H1 (cell line): ENCODE results near the gene GBP6. TPM values are rescaled to one million over a fixed set of nuclear protein-coding genes. Genes with fewer than 3 reads are reported as not detected.

ENCODE experiments used
- CTCF ChIA-PET: fragments of 300-600 bp; sonication (Branson Sonifier 250); formaldehyde crosslinking; loops from one replicate; lab custom pipeline; 2021; ENCODE audit not compliant: partially characterized antibody; lab: Charles Lee
- POLR2A ChIA-PET: fragments of 300-600 bp; sonication (Branson Sonifier 250); formaldehyde crosslinking; loops from one replicate; lab custom pipeline; 2021; ENCODE audit warnings: inconsistent platforms; ENCODE audit not compliant: partially characterized antibody; lab: Charles Lee
- DNase-seq, 2 experiments: peaks; one replicate each; pipeline versions ENCODE4 v3.0.0 to v3.0.0-alpha.2; 2010 to 2022; ENCODE audit warnings: low spot score in 2 of 2, low read depth in 1 of 2, mixed read lengths in 1 of 2
- FAIRE-seq: peaks from 2 replicates; lab custom pipeline; 2011; peaks lifted over from hg19 to GRCh38; lab: Jason Lieb, UNC
- H2AFZ ChIP-seq: 2 replicates; pipeline ENCODE4 v1.8.1; 2012; ENCODE audit warnings: low read length, inconsistent platforms
- H2AK5ac ChIP-seq: 2 replicates; pipeline ENCODE4 v1.6.1; 2013; ENCODE audit warnings: low read depth, low read length
- H2BK120ac ChIP-seq: replicated peaks from 2 replicates; pipeline ENCODE3; 2013; ENCODE audit warnings: low read depth, low read length, inconsistent platforms
- H2BK12ac ChIP-seq: 2 replicates; pipeline ENCODE4 v1.6.1; 2013; ENCODE audit warnings: low read depth, low read length
- H2BK15ac ChIP-seq: 2 replicates; pipeline ENCODE4 v1.6.1; 2013; ENCODE audit warnings: low read length
- H2BK20ac ChIP-seq: 2 replicates; pipeline ENCODE4 v1.6.1; 2013; ENCODE audit warnings: low read length
- H2BK5ac ChIP-seq: 2 replicates; pipeline ENCODE4 v1.6.1; 2013; ENCODE audit warnings: low read depth, low read length
- H3K14ac ChIP-seq: 2 replicates; pipeline ENCODE4 v1.6.1; 2013; ENCODE audit warnings: inconsistent platforms; ENCODE audit not compliant: insufficient read length
- H3K18ac ChIP-seq: 2 replicates; pipeline ENCODE4 v1.6.1; 2013; ENCODE audit warnings: low read length; ENCODE audit errors: extremely low read depth
- H3K23ac ChIP-seq: 2 replicates; pipeline ENCODE4 v1.6.1; 2013; ENCODE audit warnings: inconsistent platforms; ENCODE audit not compliant: insufficient read length
- H3K23me2 ChIP-seq: 2 replicates; pipeline ENCODE4 v1.6.1; 2013; ENCODE audit warnings: low read depth, low read length
- H3K27ac ChIP-seq: 2 replicates; pipeline ENCODE4 v1.6.1; 2011; ENCODE audit warnings: low read depth, low read length, inconsistent platforms
- H3K27me3 ChIP-seq, 4 experiments: replicated peaks in 1 of 4; 1 replicate in 1 of 4; 2 replicates in 3 of 4; pipeline versions ENCODE4 v1.6.1 to v1.8.1; 2011 to 2013; ENCODE audit warnings: low read length in 3 of 4, mild to moderate bottlenecking in 3 of 4, inconsistent platforms in 2 of 4, mixed read lengths in 2 of 4, moderate library complexity in 1 of 4; ENCODE audit not compliant: control insufficient read depth in 3 of 4, insufficient read depth in 3 of 4; ENCODE audit errors: extremely low read depth in 1 of 4
- H3K36me3 ChIP-seq, 4 experiments: 2 replicates each; pipeline versions ENCODE4 v1.6.1 to v1.8.1; 2011 to 2013; ENCODE audit warnings: mild to moderate bottlenecking in 4 of 4, low read length in 3 of 4, moderate library complexity in 2 of 4, control low read depth in 1 of 4, inconsistent platforms in 1 of 4; ENCODE audit not compliant: insufficient read depth in 4 of 4, control insufficient read depth in 2 of 4
- H3K4ac ChIP-seq: replicated peaks from 2 replicates; pipeline ENCODE3; 2013; ENCODE audit warnings: low read length, low read depth, mixed read lengths, inconsistent platforms; ENCODE audit not compliant: insufficient read length
- H3K4me1 ChIP-seq, 4 experiments: replicated peaks in 1 of 4; 1 replicate in 1 of 4; 2 replicates in 3 of 4; pipeline versions ENCODE4 v1.6.1 to v1.8.1; 2011 to 2013; ENCODE audit warnings: low read length in 3 of 4, inconsistent platforms in 2 of 4, mixed read lengths in 1 of 4; ENCODE audit not compliant: insufficient read depth in 4 of 4, control insufficient read depth in 3 of 4
- H3K4me2 ChIP-seq, 2 experiments: 2 replicates each; pipeline versions ENCODE4 v1.6.1 to v1.8.1; 2011 to 2013; ENCODE audit warnings: low read depth in 2 of 2, low read length in 2 of 2, control low read depth in 1 of 2, inconsistent platforms in 1 of 2, mild to moderate bottlenecking in 1 of 2; ENCODE audit not compliant: insufficient read depth in 1 of 2
- H3K4me3 ChIP-seq, 4 experiments: fragments of 200-600, 300-600 bp in 1 of 4; sonication (generic), shearing (Covaris generic), sonication (Bioruptor Twin) in 1 of 4; 2 replicates each; pipeline versions ENCODE4 v1.5.1 to v1.8.1; 2011 to 2016; ENCODE audit warnings: low read length in 4 of 4, low read depth in 3 of 4, control low read depth in 2 of 4, inconsistent platforms in 2 of 4, mild to moderate bottlenecking in 2 of 4, mixed read lengths in 1 of 4, moderate library complexity in 1 of 4; ENCODE audit not compliant: insufficient read depth in 2 of 4; ENCODE audit errors: extremely low read depth in 1 of 4
- H3K56ac ChIP-seq: replicated peaks from 2 replicates; pipeline ENCODE3; 2013; ENCODE audit warnings: low read depth, mild to moderate bottlenecking, mixed read lengths, low read length, inconsistent platforms; ENCODE audit not compliant: insufficient read length
- H3K79me1 ChIP-seq: 2 replicates; pipeline ENCODE4 v1.6.1; 2013; ENCODE audit warnings: low read depth, low read length, control low read depth
- H3K79me2 ChIP-seq, 2 experiments: 2 replicates each; pipeline versions ENCODE4 v1.6.1 to v1.8.1; 2012 to 2013; ENCODE audit warnings: low read length in 2 of 2, mild to moderate bottlenecking in 2 of 2, inconsistent platforms in 1 of 2; ENCODE audit not compliant: insufficient read depth in 2 of 2, control insufficient read depth in 1 of 2
- H3K9ac ChIP-seq, 4 experiments: replicated peaks in 1 of 4; 1 replicate in 1 of 4; 2 replicates in 3 of 4; pipeline versions ENCODE4 v1.6.1 to v1.8.1; 2011 to 2013; ENCODE audit warnings: low read depth in 3 of 4, low read length in 3 of 4, control low read depth in 2 of 4, mild to moderate bottlenecking in 2 of 4, moderate library complexity in 2 of 4, inconsistent platforms in 1 of 4; ENCODE audit errors: extremely low read depth in 1 of 4
- H3K9me3 ChIP-seq, 2 experiments: 2 replicates each; pipeline versions ENCODE4 v1.6.1 to v1.8.1; 2012 to 2013; ENCODE audit warnings: mild to moderate bottlenecking in 2 of 2, moderate library complexity in 2 of 2, control low read depth in 1 of 2, inconsistent platforms in 1 of 2, low read depth in 1 of 2, low read length in 1 of 2, mixed read lengths in 1 of 2; ENCODE audit not compliant: insufficient read depth in 2 of 2
- H4K20me1 ChIP-seq, 2 experiments: replicated peaks in 1 of 2; 2 replicates each; pipeline versions ENCODE3 to v1.8.1; 2011 to 2013; ENCODE audit warnings: inconsistent platforms in 2 of 2, low read length in 2 of 2, mild to moderate bottlenecking in 1 of 2; ENCODE audit not compliant: insufficient read depth in 2 of 2, control insufficient read depth in 1 of 2
- H4K5ac ChIP-seq: 2 replicates; pipeline ENCODE4 v1.6.1; 2013; ENCODE audit warnings: low read length, low read depth, mixed read lengths, inconsistent platforms; ENCODE audit not compliant: insufficient read length
- H4K8ac ChIP-seq: 2 replicates; pipeline ENCODE4 v1.8.0; 2013; ENCODE audit warnings: mild to moderate bottlenecking, moderate library complexity, low read length, inconsistent platforms; ENCODE audit not compliant: insufficient read depth; ENCODE audit errors: extremely low read depth
- H4K91ac ChIP-seq: replicated peaks from 2 replicates; pipeline ENCODE3; 2013; ENCODE audit warnings: low read length, mixed read lengths, inconsistent platforms; ENCODE audit not compliant: insufficient read length
- ATF2 ChIP-seq: IDR thresholded peaks from 2 replicates; pipeline ENCODE4 v1.6.1; 2012; ENCODE audit warnings: low read length, inconsistent platforms
- CBX5 ChIP-seq: fragments of 300-800, 300-1000 bp; sonication (generic); IDR thresholded peaks from 2 replicates; pipeline ENCODE4 v1.7.1; 2016; ENCODE audit warnings: antibody characterized with exemption, low read length, low read depth
- CHD2 ChIP-seq: IDR thresholded peaks from 2 replicates; pipeline ENCODE4 v1.6.1; 2012; ENCODE audit warnings: low read length, improper control_type of control experiment
- POLR2AphosphoS5 ChIP-seq: IDR thresholded peaks from 2 replicates; pipeline ENCODE4 v1.6.1; 2011; ENCODE audit warnings: low read depth, low read length
- SP4 ChIP-seq: IDR thresholded peaks from 2 replicates; pipeline ENCODE4 v1.6.1; 2012; ENCODE audit warnings: low read length, inconsistent platforms
- TEAD4 ChIP-seq: IDR thresholded peaks from 2 replicates; pipeline ENCODE4 v1.6.1; 2012; ENCODE audit warnings: low read depth, low read length, inconsistent platforms, mixed read lengths
- WGBS, 2 experiments: shearing (Covaris generic) in 1 of 2; methylation state at CpG; one replicate each; pipeline versions ENCODE4 v1.1.6 to v1.1.7; 2013 to 2015; ENCODE audit warnings: low lambda C conversion rate in 2 of 2, mixed read lengths in 2 of 2, inconsistent platforms in 1 of 2, low coverage in 1 of 2, missing lambda C conversion rate in 1 of 2; ENCODE audit not compliant: insufficient replicate concordance in 2 of 2, insufficient coverage in 1 of 2, insufficient read length in 1 of 2; ENCODE audit errors: extremely low coverage in 1 of 2, missing lambda C conversion rate in 1 of 2; 5-methylcytosine and 5-hydroxymethylcytosine counted together
- polyA plus RNA-seq, 7 experiments: library from polyadenylated mRNA; depleted of rRNA in 3 of 7; stranded (reverse) in 5 of 7; unstranded in 2 of 7; fragments of >200 nt in 5 of 7; fragments of 200-250 nt in 2 of 7; gene quantifications; 1 replicate in 5 of 7; 2 replicates in 1 of 7; 4 replicates in 1 of 7; pipeline versions ENCODE4 v1.2.1 to v1.2.3, GENCODE V29; 2011 to 2013; ENCODE audit warnings: missing spikeins in 2 of 7, mixed read lengths in 2 of 7
- total RNA-seq: library from RNA; stranded (reverse); fragmentation: NEBNext Ultra II Directional; extraction: Animal tissue kit (Norgen Biotek cat#: 25700); gene quantifications from 2 replicates; pipeline ENCODE4 v1.2.1, GENCODE V29; 2021

The GBP6 gene
- total and polyA plus RNA-seq, 2 of the 8 experiments (the other 6 are each of a cell fraction or from before 2014, with no cell fraction given): not detected

GRCh38 chr1:89347296-89347695 is 16.6 kb upstream of the GBP6 start:
- no peak overlapping the region for H3K18ac ChIP-seq

More at GRCh38 chr1:89347296-89347695, 16.6 kb upstream of the GBP6 start:
- Histone ChIP-seq H3K9me3 (0 out of 4 replicates have a peak, but pooled peaks cover 0 to 3% of the 10 kb centered on the region in 2 experiments), H2BK12ac (no peak overlapping the region), H2BK20ac (no peak overlapping the region), H3K27me3 (no peaks in the 10 kb centered on the region), H2AFZ (no peak overlapping the region), H4K5ac (no peak overlapping the region), H3K79me2 (no peaks in the 10 kb centered on the region), H3K4ac (no peak overlapping the region), H3K56ac (no peak overlapping the region), H4K20me1 (no peaks in the 10 kb centered on the region), H3K14ac (no peak overlapping the region), H3K23me2 (no peaks in the 10 kb centered on the region), H3K27ac (no peak overlapping the region), H2BK5ac (no peak overlapping the region), H4K91ac (no peak overlapping the region)
- DNase-seq (no peak), FAIRE-seq (no peak)
- CTCF ChIA-PET: no interaction called here
- 71% methylated on average over 2 of the region's 2 CpGs; no CpG with 5 or more reads in 1 of the 2 experiments for WGBS, 2 experiments
- no peak for TF ChIP-seq SP4
- TF ChIP-seq CHD2: no peak
- no peak for TF ChIP-seq CBX5
- no peak for TF ChIP-seq POLR2AphosphoS5
- no peak for TF ChIP-seq TEAD4
- no peak for TF ChIP-seq ATF2
- TF ChIP-seq, all 59 proteins: peak for 0
- Histone ChIP-seq H3K9ac (no peak overlapping the region), H3K4me2 (no peak overlapping the region), H3K79me1 (no peaks in the 10 kb centered on the region), H3K4me3 (no peak overlapping the region), H4K8ac (no peak overlapping the region), H2AK5ac (no peak overlapping the region), H3K36me3 (no peaks in the 10 kb centered on the region), H2BK15ac (no peak overlapping the region), H3K23ac (no peak overlapping the region), H2BK120ac (no peak overlapping the region), H3K4me1 (no peaks in the 10 kb centered on the region; a peak in 1 of 7 replicates)
- POLR2A ChIA-PET: no interaction called here
